GM18519 (cell line): ENCODE results near the gene POLR1D.

Experiments used
- ATAC-seq: cut with Tn5 transposase; IDR thresholded peaks from one replicate; pipeline ENCODE4 v1.9.1; 2021; ENCODE audit warnings: mild to moderate bottlenecking, moderate library complexity; ENCODE audit not compliant: unreplicated experiment, low FRiP score

Gene POLR1D

DNA sequence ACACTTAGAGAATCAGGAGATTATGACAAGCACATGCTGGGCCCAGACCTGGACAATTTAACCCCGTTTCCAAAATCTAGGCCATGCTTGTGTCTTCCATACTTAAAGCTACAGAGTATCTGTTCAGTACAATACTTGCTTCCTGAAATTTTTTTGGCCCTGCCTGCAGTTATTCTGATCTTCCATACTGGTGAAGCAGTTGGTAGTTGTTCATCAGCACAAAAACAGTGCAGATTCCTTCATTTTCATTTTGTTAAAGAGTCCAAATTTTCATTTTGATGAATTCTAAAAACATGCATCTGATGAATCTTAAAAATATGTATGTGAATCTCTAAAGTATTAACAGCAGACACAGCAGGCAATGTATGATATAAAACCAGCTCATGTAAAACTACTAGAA lies 49.2 kb downstream of the POLR1D start:
- no peak for ATAC-seq

DNA sequence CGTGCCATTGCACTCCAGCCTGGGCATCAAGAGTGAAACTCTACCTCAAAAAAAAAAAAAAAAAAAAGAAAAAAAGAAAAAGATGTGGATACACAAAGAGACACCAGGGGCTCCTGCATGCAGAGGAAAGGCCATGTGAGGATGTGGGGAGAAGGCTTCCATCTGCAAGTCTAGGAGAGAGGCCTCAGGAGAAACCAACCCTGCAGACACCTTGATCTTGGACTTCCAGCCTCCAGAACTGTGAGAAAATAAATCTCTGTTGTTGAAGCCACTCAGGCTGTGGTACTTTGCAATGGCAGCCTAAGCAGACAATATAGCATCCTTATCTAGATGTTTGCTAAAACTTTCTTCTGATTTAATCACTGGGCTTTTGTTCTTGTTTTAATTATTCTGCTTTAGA lies 50.3 kb downstream of the POLR1D start:
- ATAC-seq, result no peak
